K562 (cell line): ENCODE measurements around the gene COL4A1. TPM values are rescaled to one million over a fixed set of nuclear protein-coding genes. Genes with fewer than 3 reads are reported as not detected.

ENCODE experiments used
- DEAF1 ChIP-seq: fragments of 450-650 bp; formaldehyde crosslinking; IDR thresholded peaks from 2 replicates; pipeline ENCODE4 v1.4.0; 2020; ENCODE audit warnings: mild to moderate bottlenecking, moderate library complexity
- GATA2 ChIP-seq: sonication (generic); formaldehyde crosslinking; IDR thresholded peaks from 2 replicates; pipeline ENCODE4 v1.4.0; 2020; ENCODE audit warnings: mild to moderate bottlenecking, missing genetic modification reagents
- HNRNPK ChIP-seq: fragments of 200-400 bp; formaldehyde crosslinking; IDR thresholded peaks from one replicate; pipeline ENCODE4 v1.6.1; 2018; ENCODE audit warnings: mild to moderate bottlenecking, low read depth, low read length; ENCODE audit not compliant: poor library complexity, severe bottlenecking
- POLR2A ChIP-seq: fragments of 450-650 bp; conservative IDR thresholded peaks from 2 replicates; pipeline ENCODE4 v1.6.1; 2016
- REST ChIP-seq, 2 experiments: fragments of 450-650 bp; formaldehyde crosslinking in 1 of 2; IDR thresholded peaks; 2 replicates each; pipeline versions ENCODE4 v1.4.0 to v1.6.1; 2014 to 2020; ENCODE audit warnings: mild to moderate bottlenecking in 2 of 2, borderline replicate concordance in 1 of 2, low read depth in 1 of 2
- SMC3 ChIP-seq: conservative IDR thresholded peaks from 2 replicates; pipeline ENCODE4 v1.6.1; 2011; ENCODE audit warnings: low read depth, low read length, improper control_type of control experiment; ENCODE audit not compliant: insufficient read depth
- SRSF1 ChIP-seq: fragments of 200-400 bp; formaldehyde crosslinking; IDR thresholded peaks from 2 replicates; pipeline ENCODE4 v1.6.1; 2017; ENCODE audit warnings: mild to moderate bottlenecking, low read depth, low read length, moderate library complexity
- ZBTB9 ChIP-seq: fragments of 450-650 bp; formaldehyde crosslinking; IDR thresholded peaks from 2 replicates; pipeline ENCODE4 v1.4.0; 2020; ENCODE audit warnings: mild to moderate bottlenecking, moderate library complexity
- ZNF766 ChIP-seq: fragments of 200-800 bp; sonication (Bioruptor generic); conservative IDR thresholded peaks from 2 replicates; pipeline ENCODE4 v1.6.1; 2016; ENCODE audit warnings: missing genetic modification characterization, missing compliant biosample characterization
- ZNF830 ChIP-seq: fragments of 250-450 bp; sonication (Bioruptor Pico); IDR thresholded peaks from 2 replicates; pipeline ENCODE4 v1.5.0; 2021; ENCODE audit warnings: mild to moderate bottlenecking
- polyA plus RNA-seq, 8 experiments: library from polyadenylated mRNA; depleted of rRNA in 4 of 8; stranded (reverse) in 5 of 8; unstranded in 3 of 8; fragments of >200 nt; fragmentation: Nextera tagmentation in 2 of 8; fragmentation: Illumina TruSeq in 1 of 8; extraction: Ambion mirVana in 2 of 8; extraction: Trizol in 1 of 8; gene quantifications; 2 replicates each; pipeline versions ENCODE4 v1.2.1 to v1.2.3, GENCODE V29; 2011 to 2014; ENCODE audit warnings: inconsistent platforms in 1 of 8, missing spikeins in 1 of 8
- total RNA-seq, 7 experiments: library from RNA; depleted of rRNA in 6 of 7; stranded (reverse); fragments of >200 nt in 6 of 7; fragmentation: Illumina TruSeq in 2 of 7; extraction: Trizol in 2 of 7; gene quantifications; 2 replicates each; pipeline versions ENCODE4 v1.2.1 to v1.2.3, GENCODE V29; 2011 to 2021; ENCODE audit warnings: low replicate concordance in 1 of 7
- TF ChIP-seq, protein P1 (sequence below): IDR thresholded peaks from 2 replicates; pipeline ENCODE4 v1.6.1; 2011; ENCODE audit warnings: borderline replicate concordance, low read depth, mild to moderate bottlenecking, moderate library complexity, low read length; ENCODE audit not compliant: insufficient read depth, poor library complexity, severe bottlenecking
- TF ChIP-seq, protein P2 (sequence below): fragments of 250-450 bp; sonication (Bioruptor Pico); IDR thresholded peaks from 2 replicates; pipeline ENCODE4 v1.4.0; 2020; ENCODE audit warnings: mild to moderate bottlenecking, moderate library complexity

COL4A1 gene
- total and polyA plus RNA-seq, 9 of the 15 experiments (the other 6 are each of a cell fraction or from before 2014, with no cell fraction given): 0.35 TPM; not detected in 8

DNA sequence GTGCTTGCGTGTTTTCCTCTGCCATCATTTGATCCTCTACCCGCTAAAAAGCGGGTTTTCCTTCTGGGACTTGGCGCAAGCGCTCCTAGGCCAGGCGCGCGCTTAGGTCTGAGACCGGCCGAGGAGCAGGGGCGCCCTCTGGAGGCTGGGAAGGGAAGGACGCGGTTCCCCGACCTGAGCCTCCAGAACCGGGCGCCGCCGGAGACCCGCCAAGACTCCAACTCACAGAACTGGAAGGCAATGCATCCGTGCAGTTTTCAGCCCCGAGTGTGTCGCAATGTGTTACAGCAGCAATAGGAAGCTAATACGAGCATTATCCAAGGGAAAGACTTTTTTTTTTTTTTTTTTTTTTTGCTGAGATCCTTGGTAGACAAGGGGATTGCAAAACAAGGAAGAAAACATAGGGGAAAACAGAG lies 190.9 kb downstream of the COL4A1 start (continued):
- TF ChIP-seq ZBTB9 (CRISPR knock-in tag) (no peak), SMC3 (peak; percentile 68; the same call in 1 of the 2 replicates), POLR2A (no peak), ZNF766 (CRISPR knock-in tag) (no peak), SRSF1 (no peak), GATA2 (no peak), REST (IDR thresholded peaks at IDR 0.05; ENCODE audit: borderline replicate concordance) (peak; percentile 65; the same call in 1 of the 2 replicates), REST (CRISPR knock-in tag; IDR thresholded peaks at IDR 0.05; ENCODE audit: low read depth) (no peak), ZNF830 (no peak), HNRNPK (no peak), DEAF1 (peak; percentile 48; the same call in 1 of the 2 replicates)
- TF ChIP-seq, protein P1, sequence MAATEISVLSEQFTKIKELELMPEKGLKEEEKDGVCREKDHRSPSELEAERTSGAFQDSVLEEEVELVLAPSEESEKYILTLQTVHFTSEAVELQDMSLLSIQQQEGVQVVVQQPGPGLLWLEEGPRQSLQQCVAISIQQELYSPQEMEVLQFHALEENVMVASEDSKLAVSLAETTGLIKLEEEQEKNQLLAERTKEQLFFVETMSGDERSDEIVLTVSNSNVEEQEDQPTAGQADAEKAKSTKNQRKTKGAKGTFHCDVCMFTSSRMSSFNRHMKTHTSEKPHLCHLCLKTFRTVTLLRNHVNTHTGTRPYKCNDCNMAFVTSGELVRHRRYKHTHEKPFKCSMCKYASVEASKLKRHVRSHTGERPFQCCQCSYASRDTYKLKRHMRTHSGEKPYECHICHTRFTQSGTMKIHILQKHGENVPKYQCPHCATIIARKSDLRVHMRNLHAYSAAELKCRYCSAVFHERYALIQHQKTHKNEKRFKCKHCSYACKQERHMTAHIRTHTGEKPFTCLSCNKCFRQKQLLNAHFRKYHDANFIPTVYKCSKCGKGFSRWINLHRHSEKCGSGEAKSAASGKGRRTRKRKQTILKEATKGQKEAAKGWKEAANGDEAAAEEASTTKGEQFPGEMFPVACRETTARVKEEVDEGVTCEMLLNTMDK: peak; percentile 3
- TF ChIP-seq, protein P2, sequence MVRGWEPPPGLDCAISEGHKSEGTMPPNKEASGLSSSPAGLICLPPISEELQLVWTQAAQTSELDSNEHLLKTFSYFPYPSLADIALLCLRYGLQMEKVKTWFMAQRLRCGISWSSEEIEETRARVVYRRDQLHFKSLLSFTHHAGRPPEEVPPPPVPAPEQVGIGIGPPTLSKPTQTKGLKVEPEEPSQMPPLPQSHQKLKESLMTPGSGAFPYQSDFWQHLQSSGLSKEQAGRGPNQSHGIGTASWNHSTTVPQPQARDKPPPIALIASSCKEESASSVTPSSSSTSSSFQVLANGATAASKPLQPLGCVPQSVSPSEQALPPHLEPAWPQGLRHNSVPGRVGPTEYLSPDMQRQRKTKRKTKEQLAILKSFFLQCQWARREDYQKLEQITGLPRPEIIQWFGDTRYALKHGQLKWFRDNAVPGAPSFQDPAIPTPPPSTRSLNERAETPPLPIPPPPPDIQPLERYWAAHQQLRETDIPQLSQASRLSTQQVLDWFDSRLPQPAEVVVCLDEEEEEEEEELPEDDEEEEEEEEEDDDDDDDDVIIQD (CRISPR knock-in tag): no peak
